GM12878 (cell line): ENCODE results near the gene IL23R.

Source experiments
- CTCF ChIP-seq, 3 experiments: IDR thresholded peaks in 2 of 3; conservative IDR thresholded peaks in 1 of 3; 2 replicates each; pipeline ENCODE4 v1.5.1; 2011; ENCODE audit warnings: low read depth in 3 of 3, low read length in 3 of 3, mild to moderate bottlenecking in 3 of 3, control low read depth in 2 of 3, moderate library complexity in 2 of 3, inconsistent platforms in 1 of 3, mixed read lengths in 1 of 3; ENCODE audit not compliant: control insufficient read depth in 2 of 3, insufficient read depth in 1 of 3; ENCODE audit errors: extremely low read depth in 1 of 3
- EZH2 ChIP-seq: IDR thresholded peaks from 2 replicates; pipeline ENCODE4 v1.6.1; 2012; ENCODE audit warnings: low read depth, mild to moderate bottlenecking, control low read depth, inconsistent platforms, low read length, borderline replicate concordance; ENCODE audit not compliant: control insufficient read depth
- FOXM1 ChIP-seq: IDR thresholded peaks from 2 replicates; pipeline ENCODE4 v1.6.1; 2012; ENCODE audit warnings: low read depth, mild to moderate bottlenecking, inconsistent platforms, low read length, moderate library complexity
- HDGF ChIP-seq: fragments of 450-650 bp; IDR thresholded peaks from 2 replicates; pipeline ENCODE4 v1.6.1; 2016; ENCODE audit warnings: antibody characterized with exemption
- MEF2A ChIP-seq: IDR thresholded peaks from 2 replicates; pipeline ENCODE4 v1.6.1; 2011; ENCODE audit warnings: low read depth, mild to moderate bottlenecking, low read length, moderate library complexity; ENCODE audit not compliant: insufficient read depth
- POLR2A ChIP-seq: IDR thresholded peaks from 2 replicates; pipeline ENCODE4 v1.6.1; 2011; ENCODE audit warnings: low read depth, mild to moderate bottlenecking, low read length
- POLR2AphosphoS5 ChIP-seq: IDR thresholded peaks from 2 replicates; pipeline ENCODE4 v1.6.1; 2011; ENCODE audit warnings: mild to moderate bottlenecking, low read length, inconsistent platforms
- RAD21 ChIP-seq: IDR thresholded peaks from 2 replicates; pipeline ENCODE4 v1.6.1; 2011; ENCODE audit warnings: mild to moderate bottlenecking, low read depth, low read length, moderate library complexity; ENCODE audit not compliant: insufficient read depth
- RFX5 ChIP-seq: IDR thresholded peaks from 2 replicates; pipeline ENCODE4 v1.6.1; 2011; ENCODE audit warnings: low read depth, low read length, improper control_type of control experiment
- ZNF384 ChIP-seq: IDR thresholded peaks from 2 replicates; pipeline ENCODE4 v1.6.1; 2012; ENCODE audit warnings: low read depth, mild to moderate bottlenecking, low read length, improper control_type of control experiment, borderline replicate concordance

GRCh38 chr1:67264899-67265298 is 98.6 kb downstream of the IL23R start:
- no peak for TF ChIP-seq EZH2
- no peak for TF ChIP-seq CTCF (IDR thresholded peaks at IDR 0.05 in 2 of 3, conservative IDR thresholded peaks at IDR 0.05 in 1 of 3; ENCODE audit: control insufficient read depth in 2 of 3, extremely low read depth in 1 of 3, insufficient read depth in 1 of 3, low read depth in 3 of 3, low read length in 3 of 3)
- no peak for TF ChIP-seq POLR2A
- TF ChIP-seq ZNF384 = no peak
- no peak for TF ChIP-seq MEF2A
- TF ChIP-seq FOXM1 = no peak
- no peak for TF ChIP-seq POLR2AphosphoS5
- no peak for TF ChIP-seq HDGF
- TF ChIP-seq RFX5 = no peak
- no peak for TF ChIP-seq RAD21
